HG03469 (cell line): ENCODE measurements around the gene POLR2F.
"Not testable (repeated sequence)": the region's sequence is repeated elsewhere in the genome, so short reads cannot be mapped to it uniquely, and the experiment has no call there.

ENCODE experiments used
- ATAC-seq: cut with Tn5 transposase; IDR thresholded peaks from one replicate; pipeline ENCODE4 v1.9.1; 2021; ENCODE audit warnings: mild to moderate bottlenecking, moderate library complexity, moderate number of reproducible peaks; ENCODE audit not compliant: unreplicated experiment

POLR2F gene

GRCh38 chr22:37952629-37953028 lies 870 bp upstream of the POLR2F start:
- ATAC-seq: not testable (repeated sequence)

- no peak for ATAC-seq
Measured at GRCh38 chr22:37953062-37953436, 450 bp upstream of the POLR2F start.

- no peak for ATAC-seq
Measured at GRCh38 chr22:37954686-37955085, 1.2 kb downstream of the POLR2F start.

- not testable (repeated sequence) for ATAC-seq
Measured at GRCh38 chr22:37955825-37956397, 2.4 kb downstream of the POLR2F start.

- no peak for ATAC-seq
Measured at GRCh38 chr22:37957232-37957631, 3.7 kb downstream of the POLR2F start.

- ATAC-seq: no peak
Measured at GRCh38 chr22:37959231-37959825, 5.8 kb downstream of the POLR2F start.

GRCh38 chr22:37961062-37961461 lies 7.6 kb downstream of the POLR2F start:
- no peak for ATAC-seq

- no peak for ATAC-seq
Measured at GRCh38 chr22:37965940-37966664, 12.6 kb downstream of the POLR2F start.

- ATAC-seq: no peak
Measured at GRCh38 chr22:37967147-37967546, 13.6 kb downstream of the POLR2F start.

GRCh38 chr22:37967637-37968451 lies 14.3 kb downstream of the POLR2F start:
- no peak for ATAC-seq

GRCh38 chr22:37968452-37969251 lies 15.2 kb downstream of the POLR2F start:
- ATAC-seq: no peak

GRCh38 chr22:37970864-37971263 lies 17.4 kb downstream of the POLR2F start:
- no peak for ATAC-seq

- ATAC-seq: no peak
Measured at GRCh38 chr22:37971475-37972434, 18.3 kb downstream of the POLR2F start.

- ATAC-seq: no peak
Measured at GRCh38 chr22:37972527-37972926, 19.0 kb downstream of the POLR2F start.

GRCh38 chr22:37973271-37974170 lies 20.0 kb downstream of the POLR2F start:
- no peak for ATAC-seq

GRCh38 chr22:37975153-37975552 lies 21.7 kb downstream of the POLR2F start:
- ATAC-seq: no peak

GRCh38 chr22:37976022-37976421 lies 22.5 kb downstream of the POLR2F start:
- ATAC-seq: not testable (repeated sequence)

GRCh38 chr22:37976547-37976946 lies 23.0 kb downstream of the POLR2F start:
- ATAC-seq: no peak
